SU-DHL-6 (cell line): ENCODE measurements around the gene KPTN.

Source experiments
- H2AFZ ChIP-seq: fragments of 200-600 bp; sonication (generic); 2 replicates; pipeline ENCODE4 v1.6.1; 2014; ENCODE audit warnings: low read depth, mild to moderate bottlenecking, moderate library complexity, mixed read lengths, antibody characterized with exemption, low read length; ENCODE audit not compliant: severe bottlenecking
- H3F3A ChIP-seq: fragments of 200-600 bp; shearing (Covaris generic); 2 replicates; pipeline ENCODE4 v1.6.0; 2016; ENCODE audit warnings: antibody characterized with exemption, mild to moderate bottlenecking; ENCODE audit not compliant: insufficient read depth
- H3K27ac ChIP-seq: fragments of 200-600 bp; sonication (generic); 2 replicates; pipeline ENCODE4 v1.5.1; 2016; ENCODE audit warnings: low read depth, mild to moderate bottlenecking, low read length, moderate library complexity, mixed read lengths
- H3K27me3 ChIP-seq: fragments of 200-600 bp; sonication (generic), shearing (Covaris generic); 2 replicates; pipeline ENCODE4 v1.6.0; 2014; ENCODE audit warnings: mild to moderate bottlenecking, low read length
- H3K36me3 ChIP-seq: fragments of 200-600 bp; sonication (generic); 2 replicates; pipeline ENCODE4 v1.6.1; 2014; ENCODE audit warnings: mild to moderate bottlenecking, low read length, mixed read lengths
- H3K4me2 ChIP-seq: fragments of 300-600, 200-600 bp; shearing (Covaris generic), sonication (generic); 2 replicates; pipeline ENCODE4 v1.6.0; 2014; ENCODE audit warnings: low read length, low read depth, mild to moderate bottlenecking; ENCODE audit not compliant: poor library complexity, severe bottlenecking
- H3K4me3 ChIP-seq: fragments of 200-600 bp; sonication (generic); 2 replicates; pipeline ENCODE4 v1.5.1; 2014; ENCODE audit warnings: antibody characterized with exemption, low read length, mild to moderate bottlenecking, mixed read lengths; ENCODE audit not compliant: insufficient read depth, poor library complexity, severe bottlenecking
- H3K79me2 ChIP-seq: fragments of 200-600 bp; sonication (generic); 2 replicates; pipeline ENCODE4 v1.6.1; 2014; ENCODE audit warnings: mild to moderate bottlenecking, low read length, moderate library complexity; ENCODE audit not compliant: insufficient read depth
- H3K9ac ChIP-seq: fragments of 200-600 bp; sonication (generic); 2 replicates; pipeline ENCODE4 v1.7.0; 2014; ENCODE audit warnings: mild to moderate bottlenecking, low read length
- H3K9me2 ChIP-seq: fragments of 200-600 bp; sonication (generic); replicated peaks from 2 replicates; pipeline ENCODE4 v1.6.1; 2014; ENCODE audit warnings: low read length; ENCODE audit not compliant: insufficient read depth
- H3K9me3 ChIP-seq: fragments of 200-600 bp; sonication (generic); 2 replicates; pipeline ENCODE4 v1.6.1; 2014; ENCODE audit warnings: low read length, mixed read lengths; ENCODE audit not compliant: insufficient read depth
- H4K20me1 ChIP-seq: fragments of 200-600 bp; sonication (generic); 2 replicates; pipeline ENCODE4 v1.6.1; 2014; ENCODE audit warnings: low read depth, mild to moderate bottlenecking, antibody characterized with exemption, low read length, moderate library complexity, mixed read lengths
- CTCF ChIP-seq: fragments of 200-600 bp; sonication (generic); IDR thresholded peaks from one replicate; pipeline ENCODE4 v1.5.1; 2017; ENCODE audit warnings: antibody characterized with exemption, mild to moderate bottlenecking, low read length, moderate library complexity; ENCODE audit not compliant: insufficient read depth, poor library complexity, severe bottlenecking
- EZH2phosphoT487 ChIP-seq: fragments of 200-600 bp; sonication (generic), shearing (Covaris generic); conservative IDR thresholded peaks from 2 replicates; pipeline ENCODE4 v1.6.1; 2018; ENCODE audit warnings: mild to moderate bottlenecking, antibody characterized with exemption, low read length, moderate library complexity, mixed read lengths

KPTN gene

GRCh38 chr19:47464675-47465419 lies 19.2 kb downstream of the KPTN start:
- H3K9me3 ChIP-seq = no peaks in the 10 kb centered on the region
- H3K27ac ChIP-seq = no peak overlapping the region
- H3K79me2 ChIP-seq = no peaks in the 10 kb centered on the region
- no peak overlapping the region for H3K9ac ChIP-seq
- no peak overlapping the region for H3K4me3 ChIP-seq
- H3K9me2 ChIP-seq = no peaks in the 10 kb centered on the region
- no peaks in the 10 kb centered on the region for H4K20me1 ChIP-seq
- no peak for TF ChIP-seq EZH2phosphoT487
- no peak for TF ChIP-seq CTCF
- H3F3A ChIP-seq = no peaks in the 10 kb centered on the region
- H3K36me3 ChIP-seq = no peaks in the 10 kb centered on the region
- H3K27me3 ChIP-seq = no peaks in the 10 kb centered on the region
- H2AFZ ChIP-seq = no peak overlapping the region
- no peak overlapping the region for H3K4me2 ChIP-seq

- no peaks in the 10 kb centered on the region for H3K9me2 ChIP-seq
- H3K27ac ChIP-seq = no peak overlapping the region
- no peaks in the 10 kb centered on the region for H3K36me3 ChIP-seq
- H3K27me3 ChIP-seq = no peaks in the 10 kb centered on the region
- H3K9me3 ChIP-seq = no peaks in the 10 kb centered on the region
- TF ChIP-seq CTCF (no peak), EZH2phosphoT487 (no peak)
- no peak overlapping the region for H2AFZ ChIP-seq
- no peaks in the 10 kb centered on the region for H3K79me2 ChIP-seq
- H4K20me1 ChIP-seq = no peaks in the 10 kb centered on the region
- no peak overlapping the region for H3K4me2 ChIP-seq
- no peak overlapping the region for H3K9ac ChIP-seq
- no peaks in the 10 kb centered on the region for H3F3A ChIP-seq
- H3K4me3 ChIP-seq = no peak overlapping the region
Observed at GRCh38 chr19:47461876-47462275, 22.1 kb downstream of the KPTN start.

GRCh38 chr19:47459477-47459876 lies 24.5 kb downstream of the KPTN start:
- Histone ChIP-seq H3K27ac (no peak overlapping the region), H3K27me3 (no peaks in the 10 kb centered on the region), H3F3A (no peaks in the 10 kb centered on the region), H3K36me3 (no peaks in the 10 kb centered on the region), H3K9me2 (no peaks in the 10 kb centered on the region), H3K79me2 (no peaks in the 10 kb centered on the region), H2AFZ (no peak overlapping the region), H4K20me1 (no peaks in the 10 kb centered on the region), H3K4me2 (no peak overlapping the region), H3K9me3 (peaks cover 4% of the 10 kb centered on the region; the same call in 1 of the 2 replicates), H3K9ac (no peak overlapping the region), H3K4me3 (no peak overlapping the region)
- TF ChIP-seq CTCF = no peak
- TF ChIP-seq EZH2phosphoT487 = no peak
